GM21526 (cell line): ENCODE measurements around the gene ECHS1.
A peak's percentile ranks its signal among the peaks of the same experiment; 100 is the strongest.
"Not testable (repeated sequence)": the region's sequence is repeated elsewhere in the genome, so short reads cannot be mapped to it uniquely, and the experiment has no call there.

Experiments
- ATAC-seq: cut with Tn5 transposase; IDR thresholded peaks from one replicate; pipeline ENCODE4 v1.9.1; 2021; ENCODE audit warnings: moderate library complexity; ENCODE audit not compliant: unreplicated experiment, low FRiP score

The ECHS1 gene

DNA sequence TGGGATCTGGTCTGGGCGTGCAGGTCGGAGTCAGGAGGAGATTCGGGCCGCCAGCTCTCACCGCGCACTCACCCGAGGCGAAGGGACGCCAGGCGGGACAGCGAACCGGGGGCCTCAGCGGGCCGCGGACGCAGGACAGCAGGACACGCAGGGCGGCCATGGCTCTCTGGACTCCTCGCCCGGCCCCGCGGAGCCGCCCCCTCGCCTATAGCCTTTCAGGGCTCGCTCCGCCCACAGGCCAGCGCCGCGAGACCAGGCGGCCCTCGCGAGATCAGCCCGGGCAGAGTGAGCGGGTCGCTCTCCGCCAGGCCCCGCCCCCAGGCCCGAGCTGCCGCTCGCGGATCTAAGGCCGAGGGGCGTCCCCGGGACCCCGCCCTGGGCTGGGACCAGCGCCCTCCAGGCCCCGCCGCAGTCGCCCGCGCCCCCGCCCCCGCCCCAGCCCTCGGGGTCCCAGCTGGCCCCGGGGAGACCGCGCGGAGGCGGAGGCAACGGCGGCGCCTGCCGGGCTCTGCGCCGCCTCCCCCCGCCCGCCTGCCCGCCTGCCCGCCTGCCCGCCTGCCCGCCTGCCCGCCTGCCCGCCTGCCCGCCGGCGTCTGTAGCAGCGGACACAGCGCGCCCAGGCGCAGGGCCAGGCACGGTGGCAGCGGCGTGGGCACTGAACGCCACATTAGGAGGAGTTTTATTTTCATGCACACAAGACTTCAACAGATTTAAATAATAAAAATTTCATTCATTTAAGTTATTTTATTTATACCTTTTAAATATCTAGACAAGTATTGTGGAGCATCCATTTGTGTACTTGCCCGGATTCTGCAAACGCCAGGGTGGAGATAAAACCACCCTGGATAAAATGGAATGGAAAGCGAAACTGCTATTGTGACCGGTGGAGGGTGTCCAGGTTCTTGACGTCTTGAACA is at the start of gene ECHS1:
Gene ECHS1 (minus strand): TSS at position 181 of the 917 bp plus-strand sequence. CDS start 21 bp downstream, at position 160.
- peak; percentile 90 for ATAC-seq

DNA sequence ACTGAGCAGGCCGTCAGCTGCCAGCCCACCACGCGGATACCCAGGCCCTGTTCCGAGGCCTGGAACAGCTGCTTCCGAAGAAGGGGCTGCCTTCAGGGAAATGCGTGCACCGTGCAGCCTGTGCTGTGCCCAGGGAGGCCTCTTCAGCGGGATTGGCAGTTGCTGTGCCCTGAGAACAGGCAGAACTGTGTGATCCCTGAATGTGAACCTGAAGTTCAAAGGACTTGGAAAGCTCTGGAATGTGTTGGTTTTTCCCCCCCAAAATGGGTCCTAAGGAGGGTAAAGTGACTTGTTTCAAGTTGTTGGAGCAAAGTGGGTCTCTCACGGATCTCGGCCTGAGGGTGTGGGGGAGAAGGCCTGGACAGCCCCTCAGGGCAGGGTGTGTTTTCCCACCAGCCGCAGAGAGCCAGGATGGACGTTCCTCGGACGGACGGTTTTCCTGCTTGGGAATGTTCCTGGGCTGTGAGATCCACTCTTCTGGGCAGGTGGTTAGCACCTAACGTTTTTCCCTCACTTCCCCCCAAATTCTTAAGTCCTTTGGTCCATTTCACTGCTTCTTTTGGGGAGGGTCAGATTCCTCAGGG is 49.2 kb upstream of the ECHS1 start:
- ATAC-seq: no peak

DNA sequence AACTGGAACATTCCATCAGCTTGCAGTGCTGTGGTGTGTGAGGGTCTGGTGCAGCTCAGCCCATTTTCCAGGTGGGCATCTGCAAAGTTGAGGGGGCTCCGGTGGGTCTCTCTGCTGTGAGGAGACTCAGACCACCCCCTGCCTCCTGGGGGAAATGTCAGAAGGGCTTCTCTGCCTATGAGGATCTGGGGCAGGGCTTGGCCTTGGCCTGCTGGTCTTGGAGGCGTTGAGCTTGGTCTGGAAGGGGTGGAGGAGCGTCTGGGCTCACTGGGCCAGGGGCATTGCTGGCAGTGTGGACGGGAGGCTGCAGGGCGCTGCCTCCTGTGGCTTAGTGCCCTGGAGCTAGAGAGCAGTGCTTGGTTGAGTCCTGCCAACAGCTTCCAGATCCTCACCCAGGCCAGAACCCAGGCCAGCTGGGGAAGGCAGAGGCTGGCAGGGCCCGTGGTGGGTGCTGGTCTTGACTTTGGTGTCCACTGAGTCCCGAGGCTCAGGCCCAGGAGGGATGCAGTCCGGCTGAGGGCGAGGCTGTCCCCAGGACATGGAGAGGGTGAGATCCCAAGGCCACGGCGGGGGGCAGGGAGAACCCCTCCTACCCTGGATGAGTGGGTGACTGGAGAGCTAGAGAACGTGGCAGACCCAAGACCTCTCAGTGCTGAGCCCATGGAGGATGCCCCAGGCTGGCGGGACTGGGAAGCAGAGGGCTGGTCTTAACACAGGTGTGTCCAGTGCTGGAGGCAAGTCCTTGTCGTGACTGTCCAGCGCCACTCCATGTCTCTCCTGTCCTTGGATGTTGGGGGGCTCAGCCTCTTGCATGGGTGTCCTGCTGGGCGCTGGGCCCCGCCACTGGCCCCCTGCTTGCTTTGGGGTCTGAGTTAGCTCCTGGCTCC is 48.4 kb upstream of the ECHS1 start:
- ATAC-seq: no peak

DNA sequence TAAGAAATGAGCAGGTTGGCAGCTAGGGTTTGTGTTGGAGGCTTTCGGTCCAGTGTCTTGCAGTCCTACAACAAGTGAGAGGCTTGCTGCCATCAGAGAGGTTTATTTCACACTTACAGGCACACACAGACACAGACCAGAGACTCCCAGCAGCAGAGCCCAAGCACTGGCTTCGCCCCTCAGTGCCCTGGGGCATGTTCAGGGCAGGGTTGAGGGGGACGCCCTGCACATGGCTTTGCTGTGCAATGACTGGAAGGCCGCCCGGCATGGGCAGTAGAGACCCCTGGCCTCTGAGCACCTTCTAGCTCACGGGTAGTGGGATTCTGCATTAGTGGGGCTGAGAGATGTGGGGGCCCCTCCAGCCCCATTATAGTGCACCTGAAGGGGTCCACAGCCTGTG is 47.4 kb upstream of the ECHS1 start:
- no peak for ATAC-seq

DNA sequence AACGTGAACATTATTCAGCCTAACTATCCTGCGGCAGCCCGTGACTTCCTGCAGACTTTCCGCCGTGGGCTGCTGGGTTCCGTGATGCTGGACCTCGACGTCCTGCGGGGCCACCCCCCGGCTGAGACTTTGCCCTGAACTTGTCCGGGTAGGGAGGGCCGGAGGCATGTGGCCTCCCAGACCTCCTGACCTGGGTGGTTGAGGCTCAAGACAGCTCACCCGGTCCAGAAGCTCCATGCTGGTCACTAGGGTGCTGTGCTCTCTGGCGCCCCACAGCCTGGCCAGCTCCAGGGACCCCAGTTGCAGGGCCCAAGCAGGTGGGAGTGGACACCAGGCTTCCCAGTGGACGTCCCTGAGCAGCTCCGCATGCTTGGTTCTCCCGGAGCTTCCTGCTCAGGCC is 46.9 kb upstream of the ECHS1 start:
- ATAC-seq: no peak

DNA sequence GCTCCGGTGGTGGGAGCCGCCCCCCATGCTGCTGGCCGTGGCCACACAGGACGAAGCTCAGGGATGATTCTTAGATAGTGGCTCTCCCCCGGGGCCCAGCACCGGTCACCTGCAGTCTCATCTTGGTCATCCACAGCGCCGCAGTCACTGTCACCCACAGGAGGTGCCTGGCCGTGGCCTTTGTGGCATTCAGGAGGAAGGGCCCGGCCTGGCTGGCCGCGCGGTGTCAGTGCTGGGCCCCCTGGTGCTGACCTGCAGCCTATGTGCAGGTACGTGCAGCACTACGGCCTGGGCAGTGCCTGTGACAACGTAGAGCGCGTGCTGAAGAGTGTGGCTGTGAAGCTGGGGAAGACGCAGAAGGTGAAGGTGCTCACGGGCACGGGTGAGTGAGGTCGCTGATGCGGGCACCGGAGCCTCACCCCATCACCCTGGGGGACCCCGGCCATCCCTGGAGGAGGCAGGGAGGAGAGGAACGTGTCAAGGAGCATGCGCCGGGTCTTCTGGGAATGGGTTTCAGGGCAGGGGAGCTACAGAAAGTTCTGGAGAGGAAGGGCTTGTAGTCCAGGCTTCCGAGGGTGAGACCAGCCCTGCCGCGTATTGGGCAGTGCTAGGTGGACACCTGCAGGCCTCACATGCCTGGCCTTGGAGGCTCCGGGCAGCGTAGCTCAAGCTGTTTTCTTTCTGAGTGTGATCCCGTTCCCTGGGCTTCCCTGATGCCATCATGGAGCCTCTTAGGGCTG is 46.2 kb upstream of the ECHS1 start:
- no peak for ATAC-seq

DNA sequence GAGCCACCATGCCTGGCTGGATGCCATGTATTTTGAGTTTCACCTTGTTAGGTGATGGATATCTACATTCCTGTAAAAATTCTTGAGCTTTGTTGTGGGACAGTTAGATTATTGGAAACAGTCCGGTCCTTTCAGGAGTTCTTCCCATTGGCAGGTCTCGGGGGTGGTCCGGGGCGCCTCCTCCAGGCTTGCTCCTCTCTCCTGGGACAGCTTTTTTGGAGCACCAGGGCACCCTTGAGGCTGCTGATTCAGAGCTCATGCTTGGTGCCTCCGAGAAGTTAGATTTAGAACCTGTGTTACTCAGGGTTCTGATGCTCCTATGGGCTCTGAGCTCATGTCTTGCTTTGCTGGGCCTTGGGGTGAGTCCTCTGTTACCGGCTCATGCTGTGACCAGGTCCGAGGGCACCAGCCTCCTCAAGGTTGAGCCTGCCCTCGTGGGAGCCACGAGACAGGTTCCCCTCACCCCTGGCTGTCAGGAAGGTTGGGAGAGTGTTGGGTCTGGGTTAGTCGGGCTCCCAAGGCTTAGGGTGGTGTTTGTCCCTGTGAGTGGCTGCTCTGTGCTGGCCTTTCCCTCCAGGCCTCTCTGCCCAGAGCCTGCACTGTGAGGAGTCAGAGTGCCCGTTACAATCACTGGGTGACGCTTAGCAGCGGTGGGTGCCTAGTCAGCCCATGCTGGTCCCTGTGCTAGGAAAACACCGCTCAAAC is 45.3 kb upstream of the ECHS1 start:
- ATAC-seq: no peak

DNA sequence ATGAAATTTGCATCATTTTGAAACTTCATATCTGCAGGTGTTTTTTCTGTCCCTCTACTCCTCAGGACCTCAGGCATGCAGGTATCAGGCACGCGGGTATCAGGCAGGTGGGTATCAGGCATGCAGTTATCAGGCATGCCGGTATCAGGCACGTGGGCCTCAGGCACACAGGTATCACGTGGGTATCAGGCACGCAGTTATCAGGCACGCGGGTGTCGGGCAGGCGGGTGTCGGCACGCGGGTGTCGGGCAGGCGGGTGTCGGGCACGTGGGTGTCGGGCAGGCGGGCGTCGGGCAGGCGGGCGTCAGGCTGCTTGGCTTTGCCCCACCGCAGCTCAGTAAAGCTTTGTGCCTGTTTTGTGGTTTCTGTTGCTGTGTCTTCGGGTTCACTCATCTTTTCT is 42.6 kb upstream of the ECHS1 start:
- no peak for ATAC-seq

DNA sequence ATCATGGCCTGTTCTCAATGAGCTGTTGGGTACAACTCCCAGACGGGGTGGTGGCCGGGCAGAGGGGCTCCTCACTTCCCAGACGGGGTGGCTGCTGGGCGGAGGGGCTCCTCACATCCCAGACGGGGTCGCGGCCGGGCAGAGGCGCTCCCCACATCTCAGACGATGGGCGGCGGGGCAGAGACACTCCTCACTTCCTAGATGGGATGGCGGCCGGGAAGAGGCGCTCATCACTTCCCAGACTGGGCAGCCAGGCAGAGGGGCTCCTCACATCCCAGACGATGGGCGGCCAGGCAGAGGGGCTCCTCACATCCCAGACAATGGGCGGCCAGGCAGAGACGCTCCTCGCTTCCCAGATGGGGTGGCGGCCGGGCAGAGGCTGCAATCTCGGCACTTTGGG is 41.2 kb upstream of the ECHS1 start:
- ATAC-seq: not testable (repeated sequence)

DNA sequence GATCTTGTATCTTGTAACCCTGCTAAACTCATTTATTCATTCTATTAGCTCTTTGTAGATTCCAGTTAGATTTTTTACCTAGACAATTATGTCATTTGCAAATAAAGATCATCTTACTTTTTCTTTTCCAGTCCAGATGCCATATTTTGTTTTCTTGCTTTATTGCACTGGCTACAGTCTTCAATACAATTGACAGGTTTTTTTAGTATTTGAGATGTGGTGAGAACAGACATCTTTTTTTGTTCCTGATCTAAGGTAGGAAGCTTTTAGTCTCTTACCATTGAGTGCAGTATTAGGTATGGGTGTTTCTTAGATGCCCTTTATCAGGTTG is 39.2 kb upstream of the ECHS1 start:
- ATAC-seq: no peak

DNA sequence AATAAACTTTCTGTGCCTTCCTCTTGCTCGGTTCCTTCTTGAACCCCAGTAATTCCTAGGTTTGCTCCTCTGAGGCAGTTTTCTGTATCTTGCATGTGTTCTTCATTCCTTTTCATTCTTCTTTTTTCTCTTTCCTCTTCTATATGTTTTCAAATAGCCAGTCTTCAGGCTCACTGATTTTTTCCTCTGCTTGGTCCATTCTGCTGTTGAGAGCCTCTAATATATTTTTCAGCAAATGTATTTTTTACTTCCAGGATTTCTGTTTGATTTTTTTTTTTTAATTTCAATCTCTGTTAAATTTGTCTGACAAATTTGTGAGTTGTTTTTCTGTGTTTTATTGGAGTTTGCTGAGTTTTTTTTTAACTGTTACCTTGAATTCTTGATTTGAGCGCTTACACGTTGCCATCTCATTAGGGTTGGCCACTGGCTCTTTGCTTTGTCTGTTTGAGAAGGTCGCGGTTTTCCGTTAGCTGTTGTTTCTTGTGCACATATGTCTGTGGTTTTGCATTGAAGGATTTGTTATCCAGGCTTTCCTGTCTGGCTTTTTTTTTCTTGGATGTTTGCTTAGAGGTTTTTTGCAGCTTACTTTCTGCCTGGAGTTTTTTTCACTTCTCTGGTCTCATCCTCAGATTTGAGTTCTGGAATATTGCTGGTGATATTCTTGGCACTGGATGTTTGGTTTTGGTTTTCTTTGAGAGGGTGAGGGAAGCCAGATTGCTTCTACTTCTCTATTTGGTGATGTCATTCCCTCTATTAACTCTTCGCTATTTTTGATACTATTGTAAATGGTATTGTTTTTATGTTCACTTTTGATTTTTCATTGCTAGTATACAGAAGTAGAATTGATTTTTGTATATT is 38.6 kb upstream of the ECHS1 start:
- no peak for ATAC-seq

DNA sequence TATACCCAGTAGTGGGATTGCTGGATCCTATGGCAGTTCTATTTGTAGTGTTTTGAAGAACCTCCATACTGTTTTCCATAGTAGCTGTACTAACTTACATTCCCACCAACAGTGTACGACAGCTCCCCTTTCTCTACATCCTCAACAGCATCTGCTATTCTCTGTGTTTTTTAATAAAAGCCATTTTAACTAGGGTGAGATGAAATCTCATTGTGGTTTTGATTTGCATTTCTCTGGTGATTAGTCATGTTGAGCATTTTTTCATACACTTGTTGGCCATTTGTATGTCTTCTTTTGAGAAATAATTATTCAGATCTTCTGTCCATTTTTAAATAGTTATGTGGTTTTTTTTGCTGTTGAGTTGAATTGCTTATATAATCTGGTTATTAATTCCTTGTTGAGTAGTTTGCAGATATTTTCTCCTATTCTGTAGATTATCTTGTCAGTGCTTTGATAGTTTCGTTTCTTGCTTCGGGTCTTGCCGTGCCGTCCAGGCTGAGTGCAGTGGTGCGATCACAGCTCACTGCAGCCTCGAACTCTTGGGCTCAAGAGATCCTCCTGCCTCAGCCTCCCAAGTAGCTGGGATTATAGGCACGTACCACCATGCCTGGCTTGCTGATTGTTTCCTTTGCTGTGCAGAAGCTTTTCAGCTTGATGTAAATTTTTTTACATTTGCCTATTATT is 32.8 kb upstream of the ECHS1 start:
- ATAC-seq: peak; percentile 41

DNA sequence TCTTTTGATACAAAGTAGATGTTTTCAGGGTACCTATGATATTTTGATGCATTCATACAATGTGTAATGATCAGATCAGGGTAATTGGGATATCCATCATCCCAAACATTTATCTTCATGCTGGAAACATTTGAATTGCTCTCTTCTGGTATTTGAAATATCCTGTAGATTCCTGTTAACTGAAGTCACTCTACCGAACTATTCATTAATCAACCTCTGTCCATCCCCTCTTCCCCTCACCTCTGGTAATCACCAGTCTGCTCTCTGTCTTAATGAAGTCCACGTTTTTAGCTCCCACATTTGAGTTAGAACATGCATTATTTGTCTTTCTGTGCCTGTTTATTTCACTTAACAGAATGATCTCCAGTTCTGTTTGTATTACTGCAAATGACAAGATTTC is 32.1 kb upstream of the ECHS1 start:
- no peak for ATAC-seq

DNA sequence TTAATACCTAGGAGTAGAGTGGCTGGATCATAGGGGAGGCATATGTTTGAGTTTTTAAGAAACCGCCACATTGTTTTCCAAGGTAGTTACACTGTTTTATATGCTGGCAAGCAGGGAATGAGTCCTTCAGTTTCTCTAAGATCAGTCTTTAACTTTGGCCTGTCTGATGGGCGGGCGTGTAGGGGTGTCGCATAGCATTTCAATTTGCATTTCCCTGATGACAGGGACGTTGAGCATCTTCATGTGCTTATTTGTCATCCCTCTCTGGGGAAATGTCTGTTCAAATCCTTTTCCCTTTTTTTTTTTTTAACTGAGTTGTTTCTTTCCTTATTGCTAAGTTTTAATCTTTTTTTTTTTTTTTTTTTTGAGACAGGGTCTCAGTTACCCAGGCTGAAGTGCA is 30.6 kb upstream of the ECHS1 start:
- ATAC-seq: no peak

DNA sequence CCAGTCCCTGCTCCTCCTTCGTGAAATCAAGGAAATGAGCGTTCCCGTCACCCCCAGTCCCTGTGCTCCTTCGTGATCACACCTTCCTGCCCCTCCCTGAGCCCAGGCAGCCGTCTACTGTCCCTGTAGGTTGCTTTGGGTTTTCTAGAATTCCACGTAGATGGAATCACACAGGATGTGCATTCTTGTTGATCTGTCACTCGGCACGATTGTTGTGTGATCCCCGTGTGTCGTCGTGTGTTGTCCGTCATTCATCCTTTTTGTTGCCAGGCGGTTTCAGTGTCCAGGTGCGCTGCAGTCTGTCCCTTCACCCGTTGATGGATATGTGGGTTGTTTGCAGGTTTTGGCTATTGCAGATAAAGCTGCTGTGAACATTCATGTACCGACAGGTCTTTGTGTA is 30.2 kb upstream of the ECHS1 start:
- no peak for ATAC-seq

DNA sequence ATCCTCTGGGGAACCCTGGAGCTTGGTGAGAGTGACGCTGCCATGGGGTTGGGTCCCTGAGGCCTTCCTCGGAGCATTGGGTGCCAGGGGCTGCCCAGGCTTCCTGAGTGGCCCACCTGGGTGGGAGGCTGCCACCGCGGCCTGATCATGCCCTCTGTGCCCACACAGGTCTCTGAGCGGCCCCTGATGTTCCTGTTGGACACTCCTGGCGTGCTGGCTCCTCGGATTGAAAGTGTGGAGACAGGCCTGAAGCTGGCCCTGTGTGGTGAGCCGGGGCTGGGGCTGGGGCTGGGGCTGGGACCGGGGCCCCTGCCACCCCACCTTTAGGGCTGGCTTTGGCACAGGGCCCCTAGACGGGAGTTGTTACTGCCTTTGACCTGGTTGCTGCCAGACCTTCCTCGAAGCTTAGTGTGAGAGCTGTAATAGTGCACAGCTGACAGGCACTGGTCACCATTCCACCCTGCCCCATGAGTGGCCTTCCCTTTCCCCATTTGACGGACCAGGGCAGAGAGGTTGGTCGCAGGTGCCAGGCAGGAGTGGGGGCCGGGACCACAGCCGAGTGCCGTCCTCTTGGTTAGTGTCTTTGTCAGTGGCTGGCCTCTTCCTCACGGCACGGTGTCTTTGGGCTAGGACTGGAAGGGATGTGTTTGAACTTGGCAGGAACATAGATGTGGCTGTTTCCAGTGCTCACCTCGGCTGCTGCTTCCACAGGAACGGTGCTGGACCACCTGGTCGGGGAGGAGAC is 29.0 kb upstream of the ECHS1 start:
- no peak for ATAC-seq

DNA sequence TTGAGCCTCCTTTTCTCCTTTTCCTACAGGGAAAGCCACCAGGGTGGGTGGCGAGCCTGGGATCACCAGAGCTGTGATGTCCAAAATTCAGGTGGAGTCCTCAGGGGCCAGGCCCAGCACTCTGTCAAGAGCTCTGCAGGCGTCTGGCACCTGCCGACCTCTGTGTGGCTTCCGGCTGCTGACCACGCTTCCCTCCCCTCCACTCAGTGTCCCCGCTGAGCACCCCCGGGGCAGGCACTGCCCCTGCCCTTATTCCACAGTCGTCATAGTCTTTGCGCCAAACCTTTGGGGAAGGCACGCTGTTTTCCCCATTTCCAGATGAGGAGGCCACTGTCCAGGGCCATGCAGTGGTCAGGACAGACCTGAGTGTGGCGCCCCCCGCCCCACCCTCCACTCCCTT is 28.3 kb upstream of the ECHS1 start:
- no peak for ATAC-seq
